Esophagus squamous epithelium (tissue), 4 donors: Measurements from ENCODE around the gene PLCXD3.

ENCODE experiments used
- CTCF ChIP-seq, 6 experiments: fragments of 450-650 bp in 4 of 6; fragments of 200-600 bp in 2 of 6; sonication (generic) in 2 of 6; IDR thresholded peaks; one replicate each; pipeline ENCODE4 v1.5.1; 2016 to 2019; ENCODE audit warnings: antibody characterized with exemption in 6 of 6, mild to moderate bottlenecking in 4 of 6, moderate library complexity in 4 of 6
- POLR2A ChIP-seq, 4 donors: fragments of 450-650 bp; IDR thresholded peaks; one replicate each; pipeline ENCODE4 v1.6.1; 2017; ENCODE audit warnings: antibody characterized with exemption in 4 of 4, mild to moderate bottlenecking in 4 of 4, moderate library complexity in 3 of 4

- TF ChIP-seq CTCF (IDR thresholded peaks at IDR 0.05) (no peak), POLR2A (IDR thresholded peaks at IDR 0.05) (no peak)
Observed at GRCh38 chr5:41347569-41347968, 162.8 kb downstream of the PLCXD3 start.
